ENCODE measurements around the gene ZNF597. TPM values are rescaled to one million over a fixed set of nuclear protein-coding genes. Genes with fewer than 3 reads are reported as not detected.
"Not testable (repeated sequence)": the region's sequence is repeated elsewhere in the genome, so short reads cannot be mapped to it uniquely, and the experiment has no call there.

Gene ZNF597
- total and polyA plus RNA-seq, 10 of the 15 experiments (the other 5 are each of a cell fraction or from before 2014, with no cell fraction given) = 0.80 to 2.8 (median 2.0) TPM

GRCh38 chr16:3474136-3474779, 31.0 kb upstream of the ZNF597 start (continued):
- no peak for TF ChIP-seq ELK1 (IDR thresholded peaks at IDR 0.05; ENCODE audit: low read depth, low read length)
- no peak for TF ChIP-seq BRCA1 (IDR thresholded peaks at IDR 0.05; ENCODE audit: low read depth, low read length)
- no peak for TF ChIP-seq CUX1 (IDR thresholded peaks at IDR 0.05; ENCODE audit: insufficient replicate concordance, low read depth, low read length)
- no peak for TF ChIP-seq MAX (IDR thresholded peaks at IDR 0.05; ENCODE audit: low read depth, low read length)
- TF ChIP-seq KAT2A (conservative IDR thresholded peaks at IDR 0.05; ENCODE audit: control insufficient read depth, low read depth, low read length) = no peak
- TF ChIP-seq CREB1 (IDR thresholded peaks at IDR 0.05; ENCODE audit: low read depth) = no peak

- RAD21 ChIA-PET (ENCODE audit: unreplicated experiment); H3K4me2 ChIP-seq (ENCODE audit: control insufficient read depth, insufficient read depth); H3K36me3 ChIP-seq (ENCODE audit: control insufficient read depth in 2 of 2, insufficient read depth in 2 of 2, low read length in 1 of 2); SMC1A ChIA-PET (ENCODE audit: uncharacterized antibody, unreplicated experiment); H3K4me3 ChIP-seq; POLR2A ChIA-PET; ATAC-seq; H2AFZ ChIP-seq (ENCODE audit: control insufficient read depth, low read depth, low read length); CTCF ChIA-PET; intact Hi-C loops (cut with micrococcal nuclease; ENCODE audit: unreplicated experiment); H3K9ac ChIP-seq (ENCODE audit: control insufficient read depth, insufficient read depth, low read length); H3K27ac ChIP-seq (ENCODE audit: control insufficient read depth, insufficient read depth); in situ Hi-C loops (cut with MboI); FAIRE-seq; H3K27me3 ChIP-seq (replicated peaks in 1 of 2; ENCODE audit: control insufficient read depth in 2 of 2, insufficient read depth in 2 of 2, low read length in 1 of 2); H4K20me1 ChIP-seq (ENCODE audit: control insufficient read depth, insufficient read depth); DNase-seq (ENCODE audit: low read depth, low spot score); H3K4me1 ChIP-seq (ENCODE audit: control insufficient read depth, insufficient read depth, low read length); BruUV-seq (replicated peaks): not testable (repeated sequence)
- H3K79me2 ChIP-seq (ENCODE audit: control insufficient read depth, insufficient read depth, low read length) = peaks cover 13% of the 10 kb centered on the region
- H3K9me3 ChIP-seq (replicated peaks; ENCODE audit: control insufficient read depth, insufficient read depth, low read length) = peaks cover 13% of the 10 kb centered on the region
- WGBS (ENCODE audit: insufficient coverage, insufficient replicate concordance, low lambda C conversion rate, missing lambda C conversion rate) = 88% methylated on average over 3 of the region's 3 CpGs
These were observed 30.3 kb upstream of the ZNF597 start for GRCh38 chr16:3473596-3473943.
